GM12878 (cell line): ENCODE measurements around the gene CRMP1. TPM values are rescaled to one million over a fixed set of nuclear protein-coding genes. Genes with fewer than 3 reads are reported as not detected.

Experiments used
- CEBPZ ChIP-seq: fragments of 150-350 bp; IDR thresholded peaks from 2 replicates; pipeline ENCODE4 v1.6.1; 2016; ENCODE audit warnings: low read depth, low read length
- CREM ChIP-seq: IDR thresholded peaks from 2 replicates; pipeline ENCODE4 v1.6.1; 2014; ENCODE audit warnings: antibody characterized with exemption, low read depth
- E4F1 ChIP-seq: fragments of 450-650 bp; IDR thresholded peaks from 2 replicates; pipeline ENCODE4 v1.6.1; 2018; ENCODE audit warnings: borderline replicate concordance, mild to moderate bottlenecking; ENCODE audit not compliant: partially characterized antibody
- ESRRA ChIP-seq: IDR thresholded peaks from 2 replicates; pipeline ENCODE4 v1.6.1; 2012; ENCODE audit warnings: mild to moderate bottlenecking, low read length, improper control_type of control experiment
- HDAC6 ChIP-seq: fragments of 200-600 bp; sonication (generic); IDR thresholded peaks from one replicate; pipeline ENCODE4 v1.8.0; 2017; ENCODE audit warnings: antibody characterized with exemption; ENCODE audit not compliant: unreplicated experiment
- HDGF ChIP-seq: fragments of 450-650 bp; IDR thresholded peaks from 2 replicates; pipeline ENCODE4 v1.6.1; 2016; ENCODE audit warnings: antibody characterized with exemption
- KDM1A ChIP-seq: fragments of 200-600 bp; sonication (generic); IDR thresholded peaks from 2 replicates; pipeline ENCODE4 v1.6.1; 2016; ENCODE audit warnings: borderline replicate concordance
- PAX5 ChIP-seq: IDR thresholded peaks from 2 replicates; pipeline ENCODE4 v1.6.1; 2011; ENCODE audit warnings: low read depth, low read length, borderline replicate concordance
- PAX8 ChIP-seq: fragments of 450-650 bp; IDR thresholded peaks from 2 replicates; pipeline ENCODE4 v1.6.1; 2017; ENCODE audit warnings: mild to moderate bottlenecking, moderate library complexity
- SREBF2 ChIP-seq: IDR thresholded peaks from 2 replicates; pipeline ENCODE4 v1.6.1; 2012; ENCODE audit warnings: mild to moderate bottlenecking, low read length
- ZBED1 ChIP-seq: IDR thresholded peaks from 2 replicates; pipeline ENCODE4 v1.6.1; 2016; ENCODE audit warnings: borderline replicate concordance
- ZBTB11 ChIP-seq: fragments of 450-650 bp; formaldehyde crosslinking; IDR thresholded peaks from 2 replicates; pipeline ENCODE4 v1.5.0; 2022; ENCODE audit warnings: mild to moderate bottlenecking, missing genetic modification characterization
- polyA plus RNA-seq, 11 experiments: library from polyadenylated mRNA; depleted of rRNA in 4 of 11; unstranded in 6 of 11; stranded (reverse) in 5 of 11; fragments of >200 nt; fragmentation: Nextera tagmentation in 4 of 11; fragmentation: Illumina TruSeq in 1 of 11; extraction: Ambion mirVana in 4 of 11; extraction: Trizol in 1 of 11; gene quantifications; 1 replicate in 1 of 11; 2 replicates in 10 of 11; pipeline versions ENCODE4 v1.2.1 to v1.2.3, GENCODE V29; 2011 to 2016; ENCODE audit warnings: inconsistent platforms in 2 of 11, missing spikeins in 2 of 11, low read depth in 1 of 11
- total RNA-seq, 4 experiments: library from RNA; depleted of rRNA in 3 of 4; stranded (reverse); fragments of >200 nt in 3 of 4; fragmentation: Illumina TruSeq in 1 of 4; extraction: Trizol in 1 of 4; gene quantifications; 2 replicates each; pipeline versions ENCODE4 v1.2.1 to v1.2.3, GENCODE V29; 2013 to 2021

The CRMP1 gene
- total and polyA plus RNA-seq, 10 of the 15 experiments (the other 5 are each of a cell fraction or from before 2014, with no cell fraction given): 0.03 to 1.4 (median 0.12) TPM; not detected in 2

GRCh38 chr4:5851637-5852301 lies 41.1 kb downstream of the CRMP1 start (continued):
- TF ChIP-seq ZBTB11 (CRISPR knock-in tag) (no peak), SREBF2 (no peak), CEBPZ (no peak), CREM (no peak), KDM1A (no peak), PAX8 (no peak), HDGF (no peak), ESRRA (no peak), PAX5 (no peak), HDAC6 (no peak), E4F1 (no peak), ZBED1 (no peak)
